Thymus (tissue), 14 donors: ENCODE measurements around the gene GALNT2. TPM values are rescaled to one million over a fixed set of nuclear protein-coding genes. Genes with fewer than 3 reads are reported as not detected.

Experiments
- DNase-seq, 9 donors: peaks; one replicate each; pipeline ENCODE4 v3.0.0-alpha.2; 2013; ENCODE audit warnings: low spot score in 9 of 9, low read depth in 6 of 9, missing footprints in 1 of 9
- H3K27ac ChIP-seq, 2 donors: one replicate each; pipeline ENCODE4 v1.5.1; 2013; ENCODE audit warnings: control low read depth in 1 of 2, low read depth in 1 of 2, low read length in 1 of 2, mild to moderate bottlenecking in 1 of 2, moderate library complexity in 1 of 2
- H3K27me3 ChIP-seq, 2 donors: one replicate each; pipeline ENCODE4 v1.5.1; 2013; ENCODE audit warnings: low read length in 1 of 2; ENCODE audit not compliant: control insufficient read depth in 2 of 2, insufficient read depth in 1 of 2
- H3K36me3 ChIP-seq, 2 donors: one replicate each; pipeline ENCODE4 v1.5.1; 2013; ENCODE audit warnings: low read length in 1 of 2, mild to moderate bottlenecking in 1 of 2, moderate library complexity in 1 of 2; ENCODE audit not compliant: control insufficient read depth in 2 of 2, insufficient read depth in 2 of 2
- H3K4me1 ChIP-seq, 2 donors: one replicate each; pipeline ENCODE4 v1.5.1; 2013; ENCODE audit warnings: low read length in 2 of 2; ENCODE audit not compliant: control insufficient read depth in 2 of 2, insufficient read depth in 2 of 2
- H3K4me3 ChIP-seq, 2 donors: one replicate each; pipeline ENCODE4 v1.5.1; 2013; ENCODE audit warnings: low read length in 2 of 2, control low read depth in 1 of 2, mild to moderate bottlenecking in 1 of 2
- H3K9me3 ChIP-seq, 2 donors: one replicate each; pipeline ENCODE4 v1.5.1; 2013; ENCODE audit warnings: low read length in 1 of 2, mild to moderate bottlenecking in 1 of 2; ENCODE audit not compliant: control insufficient read depth in 2 of 2, insufficient read depth in 1 of 2
- WGBS: extraction: QIAGEN DNeasy Blood & Tissue Kit; methylation state at CpG from one replicate; pipeline ENCODE4 v1.1.7; 2013; 5-methylcytosine and 5-hydroxymethylcytosine counted together
- long read RNA-seq, 10 donors: transcript quantifications; one replicate each; lab custom pipeline, GENCODE V29; 2026
- polyA plus RNA-seq: library from polyadenylated mRNA; stranded (reverse); fragments of 200-250 nt; gene quantifications from one replicate; pipeline ENCODE4 v1.2.3, GENCODE V29; 2013
- total RNA-seq: library from RNA; stranded (reverse); fragments of 120-200 nt; gene quantifications from one replicate; pipeline ENCODE4 v1.2.4, GENCODE V29; 2013
- donor health status: healthy.

Gene GALNT2
- total RNA-seq (42.5 TPM), polyA plus RNA-seq (33.9 TPM)
- long read RNA-seq, donor 1, full-length matches to known transcripts: 1 of 1 reads
- long read RNA-seq, donor 1, partial matches to known transcripts: 0 of 1 reads
- long read RNA-seq, donor 1, other reads (novel, unspliced or antisense): 0 of 1 reads
- long read RNA-seq, donor 2, full-length matches to known transcripts: 47 of 132 reads
- long read RNA-seq, donor 2, partial matches to known transcripts: 85 of 132 reads
- long read RNA-seq, donor 2, other reads (novel, unspliced or antisense): 0 of 132 reads
- long read RNA-seq, donor 3, full-length matches to known transcripts: 27 of 45 reads
- long read RNA-seq, donor 3, partial matches to known transcripts: 18 of 45 reads
- long read RNA-seq, donor 3, other reads (novel, unspliced or antisense): 0 of 45 reads
- long read RNA-seq, donor 4, full-length matches to known transcripts: 17 of 39 reads
- long read RNA-seq, donor 4, partial matches to known transcripts: 22 of 39 reads
- long read RNA-seq, donor 4, other reads (novel, unspliced or antisense): 0 of 39 reads
- long read RNA-seq, donor 5, full-length matches to known transcripts: 20 of 26 reads
- long read RNA-seq, donor 5, partial matches to known transcripts: 6 of 26 reads
- long read RNA-seq, donor 5, other reads (novel, unspliced or antisense): 0 of 26 reads
- long read RNA-seq, donor 6, full-length matches to known transcripts: 15 of 55 reads
- long read RNA-seq, donor 6, partial matches to known transcripts: 40 of 55 reads
- long read RNA-seq, donor 6, other reads (novel, unspliced or antisense): 0 of 55 reads
- long read RNA-seq, donor 7, full-length matches to known transcripts: 8 of 13 reads
- long read RNA-seq, donor 7, partial matches to known transcripts: 5 of 13 reads
- long read RNA-seq, donor 7, other reads (novel, unspliced or antisense): 0 of 13 reads
- long read RNA-seq, donor 8, full-length matches to known transcripts: 7 of 23 reads
- long read RNA-seq, donor 8, partial matches to known transcripts: 16 of 23 reads
- long read RNA-seq, donor 8, other reads (novel, unspliced or antisense): 0 of 23 reads
- long read RNA-seq, donor 9, full-length matches to known transcripts: 10 of 16 reads
- long read RNA-seq, donor 9, partial matches to known transcripts: 6 of 16 reads
- long read RNA-seq, donor 9, other reads (novel, unspliced or antisense): 0 of 16 reads
- long read RNA-seq, donor 10, full-length matches to known transcripts: 16 of 29 reads
- long read RNA-seq, donor 10, partial matches to known transcripts: 13 of 29 reads
- long read RNA-seq, donor 10, other reads (novel, unspliced or antisense): 0 of 29 reads

DNA sequence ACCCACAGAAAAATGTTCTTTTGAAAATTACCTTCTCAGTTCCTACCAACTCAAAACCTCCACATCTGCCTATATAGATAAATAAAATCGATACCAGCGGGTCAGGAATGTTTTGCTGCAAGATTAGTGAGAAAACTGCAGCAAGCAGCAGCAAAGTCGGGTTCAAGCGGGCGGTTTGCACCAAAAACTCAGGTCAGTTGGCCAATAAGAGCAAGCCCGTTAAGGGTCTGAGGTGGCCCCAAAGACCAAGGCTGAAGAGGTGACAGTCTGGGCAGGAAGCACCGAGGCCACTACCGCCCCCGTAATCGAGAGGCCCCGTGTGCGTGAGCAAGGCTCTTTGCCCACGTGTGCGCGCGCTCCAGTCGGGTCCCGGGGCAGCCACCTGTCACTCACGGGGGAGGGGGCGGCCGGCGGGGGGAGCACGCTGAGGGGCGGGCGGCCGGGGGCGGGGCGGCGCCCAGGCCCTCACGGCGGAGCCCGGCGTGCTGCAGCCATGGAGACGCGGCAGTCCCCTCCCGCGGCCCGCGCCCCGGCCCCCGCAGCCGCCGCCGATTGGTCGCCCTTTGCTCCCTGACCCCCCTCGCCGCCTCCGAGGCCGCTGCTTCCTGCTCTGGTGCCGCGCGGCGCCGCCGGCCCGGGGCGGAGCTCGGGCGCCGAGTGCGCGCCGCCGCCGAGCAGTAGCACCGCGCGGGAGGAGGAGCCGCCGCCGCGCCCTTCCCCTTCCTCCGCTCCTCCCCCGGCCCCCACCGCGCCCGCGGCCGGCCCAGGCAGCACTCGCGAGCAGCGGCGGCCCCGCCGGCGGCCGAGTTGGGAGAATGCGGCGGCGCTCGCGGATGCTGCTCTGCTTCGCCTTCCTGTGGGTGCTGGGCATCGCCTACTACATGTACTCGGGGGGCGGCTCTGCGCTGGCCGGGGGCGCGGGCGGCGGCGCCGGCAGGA lies at the start of gene GALNT2:
GALNT2 (plus strand) TSS at position 773 of the 939 bp plus-strand sequence; CDS start at position 816, 43 bp downstream.
- under 1% methylated on average over 103 of the region's 104 CpGs for WGBS
- peak within 1 kb of the TSS; percentile 85 to 86 for H3K27ac ChIP-seq
- DNase-seq: peak in 8 of 9 donors; percentile 64 to 95 (median 86)
- H3K36me3 ChIP-seq: peaks cover 0 to 4% of the 10 kb centered on the region in 2 donors
- peak within 1 kb of the TSS; percentile 86 to 88 for H3K4me3 ChIP-seq
- H3K9me3 ChIP-seq: peaks cover 0 to 6% of the 10 kb centered on the region in 2 donors
- H3K4me1 ChIP-seq: peaks cover 15 to 32% of the 10 kb centered on the region in 2 donors
- H3K27me3 ChIP-seq: no peaks in the 10 kb centered on the region

GRCh38 chr1:230020451-230020850 lies 46.6 kb upstream of the GALNT2 start:
- H3K27me3 ChIP-seq: no peaks in the 10 kb centered on the region
- WGBS: 95% methylated on average over 3 of the region's 3 CpGs
- no peak for DNase-seq
- H3K27ac ChIP-seq: no peak overlapping the region
- no peaks in the 10 kb centered on the region for H3K36me3 ChIP-seq
- H3K4me3 ChIP-seq: no peak overlapping the region
- H3K4me1 ChIP-seq: peaks cover 0 to 9% of the 10 kb centered on the region in 2 donors
- H3K9me3 ChIP-seq: peaks cover 0 to 7% of the 10 kb centered on the region in 2 donors

- WGBS: 80% methylated on average over 6 of the region's 6 CpGs
- H3K9me3 ChIP-seq: peaks cover 0 to 10% of the 10 kb centered on the region in 2 donors
- no peaks in the 10 kb centered on the region for H3K36me3 ChIP-seq
- no peak overlapping the region for H3K27ac ChIP-seq
- no peaks in the 10 kb centered on the region for H3K27me3 ChIP-seq
- H3K4me1 ChIP-seq: peaks cover 0 to 9% of the 10 kb centered on the region in 2 donors
- H3K4me3 ChIP-seq: no peak overlapping the region
- DNase-seq: no peak
Measured at GRCh38 chr1:230022666-230023380, 44.2 kb upstream of the GALNT2 start.

DNA sequence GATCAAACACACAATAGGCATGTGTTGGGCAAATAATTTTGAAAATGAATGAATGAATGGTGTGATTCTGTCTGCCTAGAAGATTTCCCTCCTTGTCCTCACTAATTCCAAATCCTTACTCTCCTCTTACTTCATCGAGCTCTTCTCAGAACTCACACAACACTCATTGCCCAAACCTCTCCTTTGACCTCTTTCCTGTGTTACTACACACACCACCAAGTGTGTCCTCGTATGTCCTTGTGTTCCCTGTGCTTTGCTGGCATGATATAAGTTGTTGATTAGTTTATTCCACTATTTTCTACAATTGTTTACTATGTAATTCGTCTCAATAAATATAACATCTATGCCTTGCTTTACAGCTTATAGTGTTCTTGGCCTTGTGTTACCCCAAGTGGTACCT lies 41.4 kb upstream of the GALNT2 start:
- WGBS: 96% methylated on average over 3 of the region's 3 CpGs
- peaks cover 0 to 10% of the 10 kb centered on the region in 2 donors for H3K9me3 ChIP-seq
- H3K4me1 ChIP-seq: peaks cover 7 to 23% of the 10 kb centered on the region in 2 donors
- H3K36me3 ChIP-seq: no peaks in the 10 kb centered on the region
- no peak for DNase-seq
- no peaks in the 10 kb centered on the region for H3K27me3 ChIP-seq
- no peak overlapping the region for H3K4me3 ChIP-seq
- H3K27ac ChIP-seq: no peak overlapping the region

DNA sequence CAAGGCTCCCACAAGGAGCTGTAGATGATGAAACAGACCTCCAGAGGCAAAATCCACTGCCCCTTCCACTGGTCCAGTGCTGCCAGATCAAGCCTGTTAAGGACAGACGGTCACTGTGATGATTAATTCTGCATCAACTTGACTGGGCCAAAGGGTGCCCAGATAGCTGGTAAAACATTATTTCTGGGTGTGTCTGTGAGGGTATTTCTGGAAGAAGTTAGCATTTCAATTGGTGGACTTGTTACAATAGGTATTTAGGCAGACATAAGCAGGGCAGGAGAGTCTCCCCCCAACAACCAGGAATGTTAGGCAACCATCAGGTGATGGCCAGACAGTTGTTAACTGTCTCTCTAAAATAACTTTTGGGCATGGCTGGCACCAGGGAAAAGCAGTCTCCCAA lies 40.9 kb upstream of the GALNT2 start:
- Histone ChIP-seq H3K27me3 (no peaks in the 10 kb centered on the region), H3K4me3 (no peak overlapping the region), H3K4me1 (peaks cover 7 to 23% of the 10 kb centered on the region in 2 donors), H3K27ac (no peak overlapping the region), H3K36me3 (no peaks in the 10 kb centered on the region), H3K9me3 (peaks cover 0 to 10% of the 10 kb centered on the region in 2 donors)
- WGBS: 98% methylated on average over 1 of the region's 1 CpG
- no peak for DNase-seq

DNA sequence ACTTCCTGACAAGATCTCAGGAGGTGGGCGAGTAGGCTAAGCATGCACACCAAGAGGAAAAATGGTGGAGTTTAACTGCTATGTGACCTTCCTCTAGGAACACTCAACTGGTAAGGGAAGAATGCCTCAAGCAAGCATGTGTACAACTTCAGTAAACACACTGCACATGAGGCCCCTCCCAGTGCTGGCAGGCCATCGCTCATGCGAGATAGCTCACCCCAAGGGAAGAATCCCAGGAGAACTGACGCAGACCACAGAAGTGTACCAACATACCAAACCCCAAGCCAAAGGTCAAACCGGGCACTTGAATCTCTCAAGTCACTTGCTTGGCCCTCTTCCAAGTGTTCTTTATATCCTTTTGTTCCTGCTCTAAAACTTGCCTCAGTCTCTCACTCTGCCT lies 40.5 kb upstream of the GALNT2 start:
- WGBS: 97% methylated on average over 5 of the region's 5 CpGs
- DNase-seq: no peak
- H3K36me3 ChIP-seq: no peaks in the 10 kb centered on the region
- peaks cover 0 to 10% of the 10 kb centered on the region in 2 donors for H3K9me3 ChIP-seq
- no peaks in the 10 kb centered on the region for H3K27me3 ChIP-seq
- no peak overlapping the region for H3K4me3 ChIP-seq
- peaks cover 7 to 19% of the 10 kb centered on the region in 2 donors for H3K4me1 ChIP-seq
- no peak overlapping the region for H3K27ac ChIP-seq

- Histone ChIP-seq H3K9me3 (peaks cover 0 to 10% of the 10 kb centered on the region in 2 donors), H3K4me3 (no peak overlapping the region), H3K27me3 (no peaks in the 10 kb centered on the region), H3K36me3 (no peaks in the 10 kb centered on the region), H3K4me1 (peaks cover 7 to 14% of the 10 kb centered on the region in 2 donors), H3K27ac (peak overlapping the region in 1 of 2 donors; percentile 83)
- WGBS: 98% methylated on average over 11 of the region's 11 CpGs
- peak in 1 of 9 donors; percentile 5 for DNase-seq
Measured at GRCh38 chr1:230028602-230029223, 38.3 kb upstream of the GALNT2 start.
